ENCODE measurements around the gene TGM5.
A peak's percentile ranks its signal among the peaks of the same experiment; 100 is the strongest.
"Not testable (repeated sequence)": the region's sequence is repeated elsewhere in the genome, so short reads cannot be mapped to it uniquely, and the experiment has no call there.

The TGM5 gene

GRCh38 chr15:43244092-43244491 lies 22.6 kb downstream of the TGM5 start:
- DNase-seq: no peak

GRCh38 chr15:43243020-43243645 lies 23.6 kb downstream of the TGM5 start:
- no peak for DNase-seq

- no peak for DNase-seq
Measured at GRCh38 chr15:43242616-43243015, 24.1 kb downstream of the TGM5 start.

- no peak for DNase-seq
Measured at GRCh38 chr15:43241100-43241499, 25.6 kb downstream of the TGM5 start.

GRCh38 chr15:43239732-43240491 lies 26.8 kb downstream of the TGM5 start:
- no peak for DNase-seq

GRCh38 chr15:43238671-43239131 lies 28.0 kb downstream of the TGM5 start:
- no peak for DNase-seq

- DNase-seq: no peak
Measured at GRCh38 chr15:43237842-43238470, 28.8 kb downstream of the TGM5 start.

- DNase-seq: no peak
Measured at GRCh38 chr15:43235536-43235935, 31.2 kb downstream of the TGM5 start.

- no peak for DNase-seq
Measured at GRCh38 chr15:43232289-43232874, 34.3 kb downstream of the TGM5 start.

GRCh38 chr15:43230640-43231115 lies 36.0 kb downstream of the TGM5 start:
- no peak for DNase-seq

- DNase-seq: no peak
Measured at GRCh38 chr15:43229977-43230376, 36.8 kb downstream of the TGM5 start.

- DNase-seq: no peak
Measured at GRCh38 chr15:43226436-43227305, 40.1 kb downstream of the TGM5 start.

- DNase-seq: not testable (repeated sequence)
Measured at GRCh38 chr15:43225950-43226255, 40.8 kb downstream of the TGM5 start.

GRCh38 chr15:43225201-43225949 lies 41.4 kb downstream of the TGM5 start:
- DNase-seq: peak in 2 of 5 experiments; percentile 24 to 68

GRCh38 chr15:43221422-43221821 lies 45.3 kb downstream of the TGM5 start:
- DNase-seq: no peak

- DNase-seq: no peak
Measured at GRCh38 chr15:43220991-43221403, 45.7 kb downstream of the TGM5 start, which contains the start of gene EPB42. Gene EPB42 (minus strand): TSS chr15:43221018. CDS start chr15:43220825, 193 bp downstream.

- no peak for DNase-seq
Measured at GRCh38 chr15:43219929-43220928, 46.5 kb downstream of the TGM5 start.

GRCh38 chr15:43218908-43219706 lies 47.6 kb downstream of the TGM5 start:
- peak in 1 of 5 experiments; percentile 41 for DNase-seq

- no peak for DNase-seq
Measured at GRCh38 chr15:43215961-43216360, 50.8 kb downstream of the TGM5 start.
